Endothelial cell of umbilical vein (primary cell): ENCODE measurements around the gene LIN28A. TPM values are rescaled to one million over a fixed set of nuclear protein-coding genes. Genes with fewer than 3 reads are reported as not detected.

Experiments used
- BruUV-seq: library from RNA; stranded (reverse); fragments of 400-500 nt; replicated peaks from 2 replicates; lab custom pipeline; 2021; lab: Mats Ljungman, UMichigan
- CTCF ChIA-PET: fragments of 300-600, 350-600 bp; sonication (Branson Sonifier 250); formaldehyde crosslinking; loops from one replicate; lab custom pipeline; 2021; ENCODE audit warnings: antibody characterized with exemption, inconsistent platforms; lab: Charles Lee
- POLR2A ChIA-PET: fragments of 300-600, 350-600 bp; sonication (Branson Sonifier 250); formaldehyde crosslinking; loops from one replicate; lab custom pipeline; 2021; ENCODE audit warnings: antibody characterized with exemption, inconsistent platforms; lab: Charles Lee
- DNase-seq: peaks from one replicate; pipeline ENCODE4 v3.0.0-alpha.2; 2011; ENCODE audit warnings: low read depth, low spot score
- FAIRE-seq: peaks from 2 replicates; lab custom pipeline; 2011; peaks lifted over from hg19 to GRCh38; lab: Jason Lieb, UNC
- H2AFZ ChIP-seq: 2 replicates; pipeline ENCODE4 v1.6.0; 2012; ENCODE audit warnings: low read depth, low read length, control low read depth, inconsistent platforms
- H3K27ac ChIP-seq: 2 replicates; pipeline ENCODE4 v1.5.1; 2011; ENCODE audit warnings: low read depth, mild to moderate bottlenecking, control low read depth, low read length, moderate library complexity; ENCODE audit not compliant: insufficient read depth
- H3K27me3 ChIP-seq, 2 experiments: 2 replicates each; pipeline versions ENCODE4 v1.6.0 to v1.6.1; 2011; ENCODE audit warnings: low read length in 2 of 2, mixed read lengths in 1 of 2; ENCODE audit not compliant: control insufficient read depth in 2 of 2, insufficient read depth in 2 of 2
- H3K36me3 ChIP-seq, 2 experiments: 2 replicates in 1 of 2; 3 replicates in 1 of 2; pipeline ENCODE4 v1.5.1; 2011; ENCODE audit warnings: low read length in 2 of 2, mild to moderate bottlenecking in 1 of 2, moderate library complexity in 1 of 2; ENCODE audit not compliant: control insufficient read depth in 2 of 2, insufficient read depth in 2 of 2; ENCODE audit errors: extremely low read depth in 1 of 2
- H3K4me1 ChIP-seq: 3 replicates; pipeline ENCODE4 v1.5.1; 2011; ENCODE audit warnings: mild to moderate bottlenecking, low read length; ENCODE audit not compliant: control insufficient read depth, insufficient read depth; ENCODE audit errors: extremely low read depth
- H3K4me2 ChIP-seq: 2 replicates; pipeline ENCODE4 v1.6.1; 2011; ENCODE audit warnings: low read length, control low read depth, mixed read lengths; ENCODE audit not compliant: insufficient read depth
- H3K4me3 ChIP-seq, 3 experiments: fragments of 200-600 bp in 1 of 3; sonication (generic), shearing (Covaris generic) in 1 of 3; replicated peaks in 1 of 3; 2 replicates each; pipeline ENCODE4 v1.5.1; 2011 to 2016; ENCODE audit warnings: control low read depth in 3 of 3, low read length in 3 of 3, mild to moderate bottlenecking in 2 of 3, inconsistent platforms in 1 of 3, low read depth in 1 of 3, moderate library complexity in 1 of 3; ENCODE audit not compliant: insufficient read depth in 1 of 3
- H3K79me2 ChIP-seq: 2 replicates; pipeline ENCODE4 v1.6.0; 2012; ENCODE audit warnings: low read length, inconsistent platforms; ENCODE audit not compliant: control insufficient read depth, insufficient read depth
- H3K9ac ChIP-seq: replicated peaks from 2 replicates; pipeline ENCODE3; 2011; ENCODE audit warnings: low read length, control low read depth; ENCODE audit not compliant: insufficient read depth; ENCODE audit errors: extremely low read depth
- H3K9me1 ChIP-seq: replicated peaks from 3 replicates; pipeline ENCODE4 v1.6.0; 2011; ENCODE audit warnings: mild to moderate bottlenecking, low read length; ENCODE audit not compliant: control insufficient read depth, insufficient read depth; ENCODE audit errors: extremely low read depth
- H3K9me3 ChIP-seq: replicated peaks from 2 replicates; pipeline ENCODE4 v1.5.1; 2012; ENCODE audit warnings: low read length, inconsistent platforms; ENCODE audit not compliant: control insufficient read depth, insufficient read depth
- H4K20me1 ChIP-seq: replicated peaks from 2 replicates; pipeline ENCODE3; 2011; ENCODE audit warnings: mild to moderate bottlenecking, low read length; ENCODE audit not compliant: control insufficient read depth, insufficient read depth; ENCODE audit errors: extremely low read depth
- EZH2 ChIP-seq: IDR thresholded peaks from 2 replicates; pipeline ENCODE4 v1.6.1; 2012; ENCODE audit warnings: borderline replicate concordance, low read depth, mild to moderate bottlenecking, moderate library complexity, low read length, inconsistent platforms; ENCODE audit not compliant: severe bottlenecking
- FOS ChIP-seq: IDR thresholded peaks from 2 replicates; pipeline ENCODE4 v1.6.1; 2011; ENCODE audit warnings: mild to moderate bottlenecking, low read length, moderate library complexity, borderline replicate concordance; ENCODE audit not compliant: insufficient read depth
- GATA2 ChIP-seq: IDR thresholded peaks from 2 replicates; pipeline ENCODE4 v1.7.0; 2011; ENCODE audit warnings: low read depth, mild to moderate bottlenecking, moderate library complexity, mixed read lengths, low read length; ENCODE audit not compliant: insufficient read length, insufficient read depth
- JUN ChIP-seq: IDR thresholded peaks from 2 replicates; pipeline ENCODE4 v1.6.1; 2011; ENCODE audit warnings: borderline replicate concordance, low read depth; ENCODE audit not compliant: insufficient read length, insufficient read depth
- MAX ChIP-seq: IDR thresholded peaks from 2 replicates; pipeline ENCODE4 v1.6.1; 2011; ENCODE audit not compliant: insufficient read depth, insufficient read length
- MYC ChIP-seq: IDR thresholded peaks from one replicate; pipeline ENCODE4 v1.6.1; 2011; ENCODE audit warnings: mild to moderate bottlenecking, low read depth, low read length
- POLR2A ChIP-seq: IDR thresholded peaks from 2 replicates; pipeline ENCODE4 v1.6.1; 2012; ENCODE audit warnings: low read depth, mild to moderate bottlenecking, control low read depth, low read length
- POLR2AphosphoS5 ChIP-seq: IDR thresholded peaks from 2 replicates; pipeline ENCODE4 v1.6.1; 2012; ENCODE audit warnings: low read depth, mild to moderate bottlenecking, control low read depth, low read length, moderate library complexity; ENCODE audit not compliant: insufficient read depth
- dilution Hi-C: fragments of 300-500 bp; cut with MboI; formaldehyde crosslinking; loops from one replicate; pipeline ENCODE4 v1.15.0; 2019; ENCODE audit warnings: low sequenced_read_pairs; ENCODE audit not compliant: extremely low pct_ligation_motif_present
- intact Hi-C: fragments of 100-400 bp; cut with micrococcal nuclease; formaldehyde crosslinking; loops from one replicate; pipeline ENCODE4 v1.10.0; 2022
- polyA plus RNA-seq, 4 experiments: library from polyadenylated mRNA; depleted of rRNA in 3 of 4; stranded (reverse) in 3 of 4; unstranded in 1 of 4; fragments of >200 nt; gene quantifications; 2 replicates each; pipeline versions ENCODE4 v1.2.1 to v1.2.3, GENCODE V29; 2011 to 2012; ENCODE audit warnings: missing spikeins in 1 of 4
- total RNA-seq: library from RNA; stranded (reverse); gene quantifications from 2 replicates; pipeline ENCODE4 v1.2.3, GENCODE V29; 2021
- TF ChIP-seq, protein P1 (sequence below), 2 donors: IDR thresholded peaks; 1 replicate in 1 of 2; 2 replicates in 1 of 2; pipeline ENCODE4 v1.5.1; 2011; ENCODE audit warnings: low read length in 2 of 2, mild to moderate bottlenecking in 2 of 2, moderate library complexity in 2 of 2, control low read depth in 1 of 2, inconsistent platforms in 1 of 2, low read depth in 1 of 2; ENCODE audit not compliant: insufficient read depth in 1 of 2; ENCODE audit errors: extremely low read depth in 1 of 2

Gene LIN28A
- total and polyA plus RNA-seq, 2 donors (not counting 3 experiments of a cell fraction or from before 2014, with no cell fraction given): 0.11 TPM; not detected in 1

DNA sequence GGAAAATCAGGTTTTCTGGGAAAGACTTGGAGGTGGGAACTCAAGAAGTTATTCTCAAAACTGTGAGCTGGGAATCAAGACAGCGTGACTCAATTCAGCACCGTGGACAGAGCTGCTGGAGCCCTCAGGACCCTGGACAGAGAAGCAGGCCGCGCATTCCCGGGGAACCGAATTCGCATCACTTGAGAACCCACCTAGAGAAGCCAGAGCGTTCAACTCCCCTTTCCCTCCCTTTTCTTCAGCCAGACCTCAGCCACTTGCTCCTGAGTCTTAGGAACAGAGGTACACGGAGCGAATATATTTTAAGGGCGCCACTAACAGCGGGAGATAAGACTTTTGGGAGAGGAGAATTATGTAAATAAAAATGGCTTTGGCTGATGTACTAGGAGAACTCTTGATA, 2.0 kb upstream of the LIN28A start:
- no peaks in the 10 kb centered on the region for H4K20me1 ChIP-seq
- H2AFZ ChIP-seq: no peak overlapping the region
- H3K27me3 ChIP-seq: peaks cover 42 to 45% of the 10 kb centered on the region in 2 experiments
- FAIRE-seq (peak; percentile 87), DNase-seq (peak; percentile 77)
- POLR2A ChIA-PET: no interaction called here
- no peak overlapping the region for H3K4me2 ChIP-seq
- TF ChIP-seq POLR2A (no peak), EZH2 (peak; percentile 82), JUN (no peak), POLR2AphosphoS5 (peak; percentile 52), MAX (peak; percentile 72), MYC (no peak), FOS (no peak), GATA2 (no peak)
- TF ChIP-seq, protein P1, sequence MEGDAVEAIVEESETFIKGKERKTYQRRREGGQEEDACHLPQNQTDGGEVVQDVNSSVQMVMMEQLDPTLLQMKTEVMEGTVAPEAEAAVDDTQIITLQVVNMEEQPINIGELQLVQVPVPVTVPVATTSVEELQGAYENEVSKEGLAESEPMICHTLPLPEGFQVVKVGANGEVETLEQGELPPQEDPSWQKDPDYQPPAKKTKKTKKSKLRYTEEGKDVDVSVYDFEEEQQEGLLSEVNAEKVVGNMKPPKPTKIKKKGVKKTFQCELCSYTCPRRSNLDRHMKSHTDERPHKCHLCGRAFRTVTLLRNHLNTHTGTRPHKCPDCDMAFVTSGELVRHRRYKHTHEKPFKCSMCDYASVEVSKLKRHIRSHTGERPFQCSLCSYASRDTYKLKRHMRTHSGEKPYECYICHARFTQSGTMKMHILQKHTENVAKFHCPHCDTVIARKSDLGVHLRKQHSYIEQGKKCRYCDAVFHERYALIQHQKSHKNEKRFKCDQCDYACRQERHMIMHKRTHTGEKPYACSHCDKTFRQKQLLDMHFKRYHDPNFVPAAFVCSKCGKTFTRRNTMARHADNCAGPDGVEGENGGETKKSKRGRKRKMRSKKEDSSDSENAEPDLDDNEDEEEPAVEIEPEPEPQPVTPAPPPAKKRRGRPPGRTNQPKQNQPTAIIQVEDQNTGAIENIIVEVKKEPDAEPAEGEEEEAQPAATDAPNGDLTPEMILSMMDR (IDR thresholded peaks at IDR 0.05; ENCODE audit: extremely low read depth in 1 of 2, insufficient read depth in 1 of 2, low read depth in 1 of 2, low read length in 2 of 2): no peak
- H3K4me1 ChIP-seq: no peaks in the 10 kb centered on the region
- H3K9me1 ChIP-seq: no peaks in the 10 kb centered on the region
- no peak overlapping the region for H3K4me3 ChIP-seq
- BruUV-seq: no TSS peak
- H3K27ac ChIP-seq: no peak overlapping the region
- intact Hi-C loops: no loop called here
- H3K36me3 ChIP-seq: no peaks in the 10 kb centered on the region
- no peaks in the 10 kb centered on the region for H3K79me2 ChIP-seq
- H3K9ac ChIP-seq: no peak overlapping the region
- CTCF ChIA-PET: interaction anchor here (0.6 to 1.1 kb wide), 4 partner anchors 8 to 174 kb away, joined by 3 to 33 read pairs (median 4); partner anchors contain the start of genes CEP85 and DHDDS
- H3K9me3 ChIP-seq: no peaks in the 10 kb centered on the region
- dilution Hi-C loops: no loop called here
